NCI-H226 (cell line): ENCODE results near the gene PHF13.

Experiments used
- DNase-seq: peaks from one replicate; pipeline ENCODE4 v3.0.0-alpha.2; 2015

Gene PHF13

DNA sequence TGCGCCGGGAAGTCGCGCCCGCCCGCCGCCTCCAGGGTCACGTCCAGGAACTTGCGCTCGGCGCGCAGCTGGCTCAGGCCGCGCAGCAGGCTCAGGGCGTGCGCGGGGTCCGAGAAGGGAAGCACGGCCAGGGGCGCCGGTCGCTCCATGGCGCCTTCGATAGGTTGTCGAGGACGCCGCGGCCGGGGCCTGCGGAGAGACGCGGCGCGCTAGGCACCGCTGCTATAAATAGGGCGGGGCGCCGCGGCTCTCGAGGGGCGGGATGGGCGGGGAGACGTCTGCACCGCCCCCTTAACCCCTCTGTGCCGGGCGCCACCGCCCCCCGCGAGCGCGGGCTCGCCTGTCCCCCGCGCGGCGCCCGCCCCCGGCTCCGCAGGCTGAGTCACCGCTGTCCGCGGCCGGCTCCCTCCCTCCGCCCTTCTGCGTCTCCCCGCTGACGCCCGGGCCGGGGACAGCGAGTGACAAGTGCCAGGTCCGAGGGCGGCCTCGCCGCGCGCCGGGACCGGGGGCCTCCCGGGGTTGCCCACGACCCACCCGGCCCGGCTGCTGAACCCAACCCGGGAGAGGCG lies 10.8 kb upstream of the PHF13 start, which contains the start of gene KLHL21:
Gene KLHL21, minus strand, starts transcription at position 201 of the 569 bp plus-strand sequence. Its CDS starts 52 bp downstream, at position 149.
- peak; percentile 68 for DNase-seq

DNA sequence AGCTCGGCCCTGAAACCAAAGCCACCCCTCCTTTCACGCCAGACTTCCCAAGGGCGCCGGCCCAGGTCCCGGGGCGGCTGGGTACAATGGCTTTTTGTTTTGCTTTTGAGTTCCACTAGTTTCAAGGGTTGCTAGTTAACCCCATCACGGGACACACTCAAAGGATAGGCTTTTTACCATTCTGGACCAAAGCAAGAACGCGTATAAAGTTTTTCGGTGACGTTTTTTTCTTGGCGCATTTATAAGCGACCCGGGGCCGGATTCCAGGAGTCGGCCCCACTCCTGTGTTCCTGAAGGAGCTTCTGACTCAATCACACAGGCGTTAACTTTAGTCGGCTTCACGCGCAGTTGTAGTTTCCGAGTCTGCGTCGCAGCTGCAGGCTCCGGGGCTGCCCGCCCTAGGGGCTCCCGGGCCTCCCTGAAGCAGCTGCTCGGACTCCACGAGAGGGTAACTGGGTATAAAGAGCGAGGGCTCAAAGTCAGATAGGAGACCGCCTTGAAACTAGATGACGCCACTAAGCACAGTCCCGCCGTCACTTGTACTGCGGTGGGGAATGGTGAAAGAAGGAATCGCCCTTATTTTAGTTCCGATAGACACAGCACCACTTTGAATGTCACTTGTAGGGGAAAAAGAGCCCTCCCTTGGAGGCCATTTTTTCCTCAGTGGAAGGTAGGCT lies 10.2 kb upstream of the PHF13 start:
- DNase-seq = no peak

DNA sequence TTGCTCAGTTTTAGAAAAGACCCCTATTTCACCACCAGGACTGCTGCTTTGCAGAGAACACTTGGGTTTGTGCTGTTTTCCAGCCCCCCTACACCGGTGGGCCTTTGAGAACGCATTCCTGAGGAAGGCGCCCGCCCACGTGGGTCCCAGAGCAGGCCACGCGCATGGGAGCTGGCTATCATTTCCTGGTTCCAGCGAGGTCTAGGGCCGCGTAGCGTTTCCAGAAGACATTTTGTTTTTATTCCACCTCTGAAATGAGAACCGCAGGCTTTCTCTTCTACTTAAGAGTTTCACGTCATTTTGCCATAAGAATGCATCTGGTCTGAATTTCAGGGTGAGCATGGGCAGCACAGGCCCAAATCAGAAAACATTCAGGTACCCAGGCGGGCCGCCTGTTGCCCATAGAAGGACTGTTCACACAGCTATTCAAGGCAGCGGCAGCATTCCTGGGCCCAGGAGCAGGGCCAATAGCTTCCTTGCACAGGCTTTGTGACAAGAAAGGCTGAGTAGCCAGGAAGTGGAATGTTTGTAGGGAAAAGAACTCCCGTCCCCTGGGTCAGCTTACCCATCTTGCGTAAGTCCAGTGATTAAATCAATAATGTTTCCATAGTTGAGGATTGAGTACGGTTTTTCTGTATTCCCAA lies 9.5 kb upstream of the PHF13 start:
- DNase-seq = no peak

DNA sequence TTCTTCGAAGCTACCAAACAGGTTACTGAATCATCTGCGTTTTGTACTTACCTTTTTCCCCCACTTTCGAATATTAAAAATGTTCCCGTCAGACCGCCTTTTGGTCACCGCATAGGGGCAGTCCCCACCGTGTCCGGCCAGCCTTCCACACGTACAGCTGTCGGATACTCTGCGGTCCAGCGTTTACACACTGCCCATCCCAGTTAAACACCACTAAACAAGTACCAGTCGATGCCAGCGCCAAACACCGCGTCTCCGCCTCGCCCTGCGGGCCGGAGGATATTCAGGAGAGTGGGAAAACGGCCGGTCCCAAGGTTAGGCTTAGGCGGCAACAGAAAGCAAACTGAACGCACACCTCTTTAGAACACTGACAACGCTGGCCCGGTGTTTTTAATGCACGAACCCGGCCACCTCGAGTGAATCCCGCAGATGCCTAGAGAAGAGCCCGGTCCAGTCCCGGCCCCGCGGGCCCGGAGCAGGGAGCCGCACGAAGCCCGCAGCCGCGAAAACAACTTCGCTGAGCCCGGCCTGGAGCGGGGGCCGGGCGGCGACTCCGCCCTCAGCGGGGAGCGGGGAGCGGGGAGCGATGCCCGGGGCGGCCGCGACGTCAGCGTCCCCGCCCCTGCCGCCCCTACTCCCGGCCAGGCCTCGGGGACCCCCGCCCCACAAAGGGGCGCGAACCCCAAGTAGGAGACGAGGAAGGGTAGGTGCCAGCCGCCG lies 730 bp upstream of the PHF13 start:
- DNase-seq = peak; percentile 35

DNA sequence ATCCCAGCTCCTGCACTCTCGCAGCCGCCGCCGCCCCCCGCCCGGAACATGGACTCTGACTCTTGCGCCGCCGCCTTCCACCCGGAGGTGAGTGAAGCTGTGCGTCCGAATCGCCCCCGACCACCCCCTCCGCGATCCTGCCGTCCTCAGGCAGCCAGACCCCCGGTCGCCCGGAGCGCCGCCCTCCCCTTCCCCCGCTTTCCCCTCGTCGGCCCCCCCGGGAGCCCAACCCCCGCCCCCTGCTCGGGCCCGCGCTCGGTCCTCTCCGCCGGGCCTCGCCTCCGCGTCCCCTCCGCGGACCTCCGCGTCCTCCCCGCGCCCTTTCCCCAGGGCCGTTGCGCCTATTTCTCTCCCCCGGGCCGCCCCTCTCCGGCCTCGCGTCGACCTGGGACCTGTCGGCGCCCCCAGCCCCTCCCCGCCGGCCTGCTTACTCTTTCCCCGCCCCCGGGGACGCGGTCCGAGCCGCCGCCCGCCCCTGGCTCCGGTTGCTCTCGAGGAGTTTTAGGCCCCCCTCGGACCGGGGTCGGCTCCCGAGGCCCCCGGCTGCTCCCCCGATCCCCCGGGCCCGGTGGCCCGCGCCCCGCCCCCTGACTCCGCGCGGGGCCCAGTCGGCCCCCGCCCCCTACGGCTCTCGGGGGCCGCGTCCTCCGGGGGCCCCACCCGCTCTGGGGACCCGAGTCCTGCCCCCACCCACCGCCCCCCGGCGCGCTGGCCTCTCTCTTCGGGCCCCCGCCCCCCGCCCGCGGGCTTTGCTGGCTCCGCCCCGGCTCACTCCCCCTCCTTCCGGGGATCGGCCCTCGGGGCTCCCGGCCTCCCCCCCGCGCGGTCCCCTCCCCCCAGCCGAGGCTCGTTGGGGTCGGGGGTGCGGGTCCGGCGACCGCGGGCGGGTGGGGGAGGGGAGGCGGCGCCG lies 743 bp downstream of the PHF13 start:
- DNase-seq = no peak

DNA sequence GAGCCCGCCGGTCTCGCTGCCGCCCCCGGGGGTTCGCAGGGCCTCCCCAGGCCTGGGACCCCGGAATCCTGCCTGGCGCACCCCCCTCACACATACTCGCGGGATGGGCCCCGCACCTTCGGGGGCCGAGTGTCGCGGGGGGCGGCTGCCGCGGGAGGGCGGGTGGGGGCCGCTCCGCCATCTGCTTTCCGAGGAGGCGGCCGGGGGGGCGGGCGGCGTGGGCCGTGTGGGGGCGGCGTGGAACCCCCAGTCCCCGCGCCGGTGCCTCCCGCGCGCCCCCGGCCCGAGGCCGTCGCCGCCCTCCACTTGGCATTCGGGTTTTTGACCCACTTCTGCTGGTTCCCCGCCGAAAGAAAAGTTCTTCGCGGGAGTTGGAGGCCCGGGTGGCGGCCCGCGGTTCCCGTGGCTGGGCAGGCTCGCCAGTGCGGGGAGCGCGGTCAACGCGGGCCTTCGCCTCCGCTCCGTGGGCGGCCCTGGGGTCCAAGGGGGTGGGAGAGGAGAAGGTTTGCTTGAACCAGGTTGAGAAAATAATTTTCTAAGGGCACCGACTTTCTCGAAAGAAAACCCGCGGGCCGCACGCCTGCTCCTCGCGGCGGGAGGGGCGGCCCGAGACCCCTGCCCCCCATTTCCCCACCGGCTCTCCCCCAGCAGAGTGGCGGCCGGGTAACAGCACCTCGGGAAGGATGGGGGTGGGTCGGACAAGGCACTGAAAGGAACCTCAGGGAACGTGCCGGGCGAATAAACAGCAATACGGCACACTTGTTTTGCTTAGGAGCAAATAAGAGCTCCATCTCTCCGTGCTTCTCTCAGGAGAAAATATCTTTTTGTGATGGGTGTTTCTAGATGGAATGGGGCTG lies 1.6 kb downstream of the PHF13 start:
- DNase-seq = no peak

DNA sequence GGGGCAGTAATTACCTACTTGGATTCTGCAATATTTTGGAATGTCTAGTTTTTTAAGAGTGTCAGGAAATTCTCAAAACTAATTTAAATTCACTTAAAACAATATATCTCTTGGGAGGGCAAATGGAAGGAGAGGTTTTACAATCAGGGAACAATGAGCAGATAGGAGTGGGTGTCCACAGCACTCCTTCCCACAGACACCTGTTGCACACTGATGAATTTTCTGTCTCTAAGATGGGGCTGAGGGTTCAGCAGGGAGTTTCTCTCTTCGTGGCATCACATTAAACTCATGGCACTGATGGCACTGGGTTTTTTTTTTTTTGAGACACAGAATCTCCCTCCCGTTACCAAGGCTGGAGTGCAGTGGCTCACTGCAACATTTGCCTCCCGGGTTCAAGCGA lies 5.5 kb downstream of the PHF13 start:
- no peak for DNase-seq

DNA sequence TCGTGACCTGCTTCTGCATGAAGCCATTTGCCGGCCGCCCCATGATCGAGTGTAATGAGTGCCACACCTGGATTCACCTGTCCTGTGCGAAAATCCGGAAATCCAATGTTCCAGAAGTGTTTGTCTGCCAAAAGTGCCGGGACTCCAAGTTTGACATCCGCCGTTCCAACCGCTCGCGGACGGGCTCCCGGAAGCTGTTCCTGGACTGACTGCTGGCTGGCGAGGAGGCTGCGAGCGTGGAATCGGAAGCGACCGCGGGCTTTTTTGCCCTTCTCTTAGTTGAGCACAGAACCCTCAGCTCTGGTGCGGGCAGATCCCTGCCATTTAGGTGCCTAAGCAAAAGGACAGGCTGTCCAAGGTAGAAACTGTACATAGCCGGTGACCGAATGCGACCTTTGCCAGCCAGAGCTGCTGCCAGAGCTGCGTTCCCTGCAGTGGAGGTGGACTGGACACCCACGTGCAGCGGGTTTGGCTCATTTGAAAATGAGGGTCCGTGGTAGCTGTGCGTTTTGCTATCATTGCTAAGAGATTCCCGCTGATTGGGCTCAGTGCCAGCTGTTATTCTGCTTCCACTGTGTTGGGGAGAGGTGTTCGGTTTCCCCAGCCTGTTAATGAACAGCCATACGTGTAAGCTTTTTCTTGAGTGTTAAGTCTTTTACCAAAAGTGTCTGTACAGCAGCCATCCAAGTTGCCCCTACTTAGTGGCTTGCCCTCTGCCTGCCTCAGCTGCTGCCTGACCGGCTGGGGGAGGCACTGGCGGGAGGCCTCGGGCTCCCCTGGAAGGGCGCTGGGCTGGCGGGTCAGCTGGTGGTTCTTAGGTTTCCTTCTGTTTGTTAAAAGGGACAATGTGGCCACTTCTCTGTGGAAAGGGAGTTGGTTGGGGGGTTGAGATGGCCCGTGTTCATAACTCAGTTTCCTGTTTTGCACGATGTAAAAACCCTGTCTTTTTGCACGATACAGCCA lies 8.2 kb downstream of the PHF13 start:
- no peak for DNase-seq

DNA sequence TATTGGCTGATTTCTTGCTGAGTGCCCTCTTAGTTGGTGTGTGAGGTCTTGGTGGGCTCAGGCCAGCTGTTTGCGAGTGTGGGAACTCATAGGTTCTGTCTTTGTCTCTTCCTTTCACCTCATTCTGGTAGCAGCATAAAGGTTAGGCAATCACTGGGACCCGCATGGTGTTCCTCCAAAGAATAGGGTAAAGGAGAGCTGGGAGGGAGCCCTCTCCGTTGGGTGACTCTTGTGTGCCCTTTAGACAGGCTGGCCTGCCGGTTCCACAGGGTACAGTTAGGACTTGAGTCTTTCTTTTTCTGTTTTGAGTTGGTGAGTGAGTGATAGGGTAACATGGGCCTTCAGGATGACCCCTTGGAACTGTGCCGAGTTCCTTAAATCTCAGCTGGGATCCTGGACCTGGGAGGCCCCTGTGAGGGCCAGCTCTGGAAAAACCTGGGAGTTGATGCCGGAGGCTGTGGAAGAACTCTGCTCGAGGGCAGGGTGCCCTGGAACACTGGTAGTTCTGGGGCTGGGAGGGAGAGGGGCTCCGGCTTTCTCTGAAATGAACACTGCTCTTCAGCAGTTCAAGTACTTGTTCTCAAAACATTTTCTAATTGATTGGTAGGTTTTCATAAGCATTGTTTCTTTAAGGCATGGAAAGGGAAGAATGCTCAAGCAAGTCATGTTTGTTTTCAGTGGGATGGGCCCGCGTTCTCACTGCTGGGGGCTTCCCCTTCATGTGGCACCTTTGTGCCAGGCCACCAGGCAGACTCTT lies 9.0 kb downstream of the PHF13 start:
- DNase-seq = no peak

DNA sequence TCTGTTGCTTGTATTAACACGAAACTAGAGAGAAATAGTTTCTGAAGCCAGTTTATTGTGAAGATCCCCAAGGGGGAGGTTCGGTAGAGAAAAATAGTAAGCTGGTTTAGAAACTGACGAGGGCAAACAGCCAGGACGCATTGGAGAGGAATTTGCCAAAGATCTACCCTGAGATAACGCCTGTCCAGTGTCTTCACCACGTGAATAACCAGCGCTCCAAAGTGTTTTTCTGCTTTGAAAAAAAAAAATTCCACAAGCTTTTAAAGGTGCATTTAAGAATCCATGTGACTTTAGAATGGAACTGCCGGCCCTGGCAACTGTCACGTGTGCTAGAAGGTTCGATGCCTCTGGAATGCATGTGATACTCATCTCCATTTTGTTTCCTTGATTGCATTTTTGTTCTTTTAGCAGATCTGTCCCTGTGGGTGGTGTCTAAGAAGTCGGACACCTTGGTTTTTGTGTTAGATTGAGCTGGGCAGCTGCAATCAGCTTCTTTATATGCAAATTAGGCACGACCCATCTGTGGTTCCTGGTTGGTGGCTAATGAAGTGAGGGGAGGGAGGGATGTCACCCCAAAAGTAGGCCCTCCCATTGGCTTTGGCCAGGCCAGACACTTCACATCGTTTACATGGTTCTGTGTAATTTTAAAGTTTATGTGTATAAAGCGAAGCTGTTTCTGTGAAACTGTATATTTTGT lies 9.9 kb downstream of the PHF13 start:
- DNase-seq = no peak

DNA sequence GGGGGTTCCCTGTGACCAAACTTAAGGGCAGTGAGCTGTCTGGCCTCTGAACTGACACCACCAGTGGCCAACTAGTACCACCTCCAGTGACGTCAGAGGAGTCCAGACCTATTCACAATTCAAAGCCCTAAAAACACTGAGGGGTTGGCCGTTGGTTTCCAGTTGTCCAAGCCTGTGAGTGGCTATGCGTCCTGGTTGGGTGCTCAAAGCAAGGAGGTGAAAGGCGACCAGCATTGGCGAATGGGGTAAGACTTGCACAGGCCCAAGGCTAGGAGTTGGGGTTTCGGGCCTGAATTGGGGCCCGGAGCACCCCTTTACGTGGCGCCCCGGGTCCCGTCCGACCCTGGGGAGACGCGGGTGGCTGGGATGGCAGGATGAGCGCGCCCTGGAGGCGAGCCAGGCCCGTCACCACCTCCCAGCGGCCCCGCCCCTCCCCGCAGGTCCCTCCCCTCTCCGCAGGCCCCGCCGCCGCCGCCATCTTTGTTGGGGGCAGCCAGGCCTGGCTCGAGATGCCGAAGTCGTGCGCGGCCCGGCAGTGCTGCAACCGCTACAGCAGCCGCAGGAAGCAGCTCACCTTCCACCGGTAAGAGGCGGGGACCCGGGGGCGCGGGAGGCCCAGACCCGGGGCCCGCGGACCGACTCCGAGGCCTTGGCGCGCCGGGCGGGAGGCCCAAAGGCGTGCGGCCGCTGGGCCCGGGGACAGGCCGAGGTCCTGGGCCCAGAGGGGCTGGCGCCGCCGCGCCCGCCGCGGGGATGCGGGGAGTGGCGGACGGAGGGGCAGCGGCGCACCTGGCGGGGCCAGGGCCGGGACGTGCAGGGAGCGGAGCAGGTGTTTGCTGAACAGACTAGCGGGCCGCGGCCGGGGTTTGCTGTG lies 11.4 kb downstream of the PHF13 start, which contains the start of gene THAP3:
Gene THAP3, plus strand, starts transcription at position 159 of the 874 bp plus-strand sequence. Its CDS starts 351 bp downstream, at position 510.
- peak; percentile 80 for DNase-seq

DNA sequence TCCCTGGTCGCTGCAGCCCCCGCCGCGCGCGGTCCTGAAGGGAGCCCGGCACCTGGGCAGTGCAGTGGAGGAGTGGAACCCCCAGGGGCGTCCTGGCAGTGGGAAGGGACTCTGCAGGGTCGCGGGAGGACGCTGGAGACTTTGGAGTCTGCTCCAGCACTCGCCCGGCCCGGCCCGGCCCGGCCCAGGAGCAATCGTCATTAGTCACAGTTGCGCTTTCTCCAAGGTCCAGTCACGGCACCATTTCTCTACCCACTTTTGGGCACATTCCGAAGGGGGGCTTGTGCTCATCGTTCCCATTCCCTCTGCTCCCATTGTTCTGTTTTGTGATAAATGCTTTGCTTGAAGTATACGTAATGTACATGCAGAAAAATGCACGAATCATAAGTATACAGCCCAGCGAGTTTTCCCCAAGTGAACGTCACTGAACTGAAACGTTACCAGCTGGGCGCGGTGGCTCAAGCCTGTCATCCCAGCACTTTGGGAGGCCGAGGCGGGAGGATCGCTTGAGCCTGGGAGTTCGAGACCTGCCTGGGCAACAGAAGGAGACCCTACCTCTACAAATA lies 12.1 kb downstream of the PHF13 start:
- DNase-seq = peak; percentile 6

DNA sequence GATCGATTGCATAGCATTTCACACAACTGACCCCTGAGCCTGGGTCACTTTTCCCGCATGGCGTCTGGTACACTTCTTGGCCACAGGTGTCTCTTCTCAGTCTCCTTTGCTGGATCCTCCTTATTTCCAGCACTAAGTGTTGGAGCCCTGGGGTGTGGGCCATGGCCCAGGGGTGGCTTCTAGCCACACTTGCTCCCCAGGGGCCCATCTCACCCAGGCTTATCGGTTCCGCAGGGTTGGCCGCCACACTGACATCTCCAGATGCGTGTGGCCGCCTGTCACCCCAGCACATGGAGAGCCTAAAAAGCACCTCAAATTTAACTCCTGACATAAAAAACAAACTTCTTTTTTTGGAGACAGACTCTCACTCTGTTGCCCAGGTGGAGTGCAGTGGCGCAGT lies 13.5 kb downstream of the PHF13 start:
- DNase-seq = no peak

DNA sequence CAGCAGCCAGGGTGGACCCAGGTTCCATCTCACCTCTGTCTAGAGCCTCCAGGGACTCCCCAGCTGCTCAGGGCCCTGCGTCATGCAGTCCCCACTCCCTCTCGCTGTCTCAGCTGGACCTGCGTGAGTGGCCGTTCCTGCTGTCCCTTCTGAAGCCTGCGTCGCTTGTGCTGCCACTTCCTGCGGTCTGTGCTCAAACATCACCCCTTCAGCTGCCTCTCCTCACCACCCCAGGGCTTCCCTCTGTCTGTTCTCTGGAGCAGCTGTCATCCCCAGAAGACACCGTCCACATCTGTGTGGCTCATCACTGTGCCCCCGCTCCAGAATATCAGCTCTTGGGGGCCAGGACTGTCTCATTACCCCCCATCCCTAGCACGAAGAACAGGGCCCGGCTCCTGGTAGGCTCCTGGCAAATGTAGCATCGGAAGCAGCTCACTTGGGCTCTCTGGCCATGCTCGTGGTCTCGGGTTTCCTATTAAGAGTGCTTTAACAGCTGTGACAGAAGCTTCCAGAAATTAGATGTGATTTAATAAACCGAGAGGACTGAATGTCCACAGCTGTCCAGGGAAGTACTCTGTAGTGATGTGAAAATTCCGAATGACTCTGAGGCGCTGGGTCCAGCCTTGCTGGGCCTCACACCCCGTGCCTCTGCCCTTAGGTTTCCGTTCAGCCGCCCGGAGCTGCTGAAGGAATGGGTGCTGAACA lies 14.5 kb downstream of the PHF13 start:
- no peak for DNase-seq

DNA sequence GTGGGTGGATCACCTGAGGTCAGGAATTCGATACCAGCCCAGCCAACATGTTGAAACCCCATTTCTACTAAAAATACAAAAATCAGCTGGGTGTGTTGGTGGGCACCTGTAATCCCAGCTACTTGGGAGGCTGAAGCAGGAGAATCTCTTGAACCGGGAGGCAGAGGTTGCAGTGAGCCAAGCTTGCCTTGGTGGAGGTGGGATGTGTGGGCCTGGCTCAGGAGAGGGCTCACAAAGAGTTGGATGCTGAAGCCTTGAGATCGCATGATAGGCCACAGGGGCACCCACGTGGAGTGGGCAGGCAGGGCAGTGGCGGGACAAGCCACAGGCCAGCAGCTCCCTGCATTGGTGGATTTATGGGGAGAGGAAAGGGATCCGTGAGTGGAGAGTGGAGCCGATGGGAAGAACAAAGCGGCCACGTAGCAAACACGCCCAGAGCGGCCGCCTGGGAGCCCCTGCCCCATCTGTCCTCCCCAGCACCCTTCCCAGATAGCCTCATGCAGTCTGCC lies 15.5 kb downstream of the PHF13 start:
- no peak for DNase-seq

DNA sequence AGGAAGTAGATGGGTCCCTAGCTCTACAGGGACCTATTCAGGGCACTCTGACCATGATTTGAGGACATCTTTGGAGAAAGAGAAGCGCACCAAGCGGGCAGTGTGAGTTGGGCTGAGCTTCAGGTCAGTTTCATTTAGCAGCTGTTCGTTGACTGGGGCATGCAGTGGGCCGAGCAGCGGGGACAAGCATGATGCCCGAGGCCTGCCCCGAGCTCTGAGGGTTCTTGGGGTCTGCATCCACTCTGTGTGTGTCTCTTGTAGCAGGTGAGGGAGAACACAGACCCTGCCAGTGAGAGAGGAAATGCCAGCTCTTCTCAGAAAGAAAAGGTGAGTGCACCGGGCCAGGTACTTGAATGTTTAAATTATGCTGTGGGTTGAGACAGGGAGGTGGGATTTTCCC lies 16.5 kb downstream of the PHF13 start:
- DNase-seq = no peak

DNA sequence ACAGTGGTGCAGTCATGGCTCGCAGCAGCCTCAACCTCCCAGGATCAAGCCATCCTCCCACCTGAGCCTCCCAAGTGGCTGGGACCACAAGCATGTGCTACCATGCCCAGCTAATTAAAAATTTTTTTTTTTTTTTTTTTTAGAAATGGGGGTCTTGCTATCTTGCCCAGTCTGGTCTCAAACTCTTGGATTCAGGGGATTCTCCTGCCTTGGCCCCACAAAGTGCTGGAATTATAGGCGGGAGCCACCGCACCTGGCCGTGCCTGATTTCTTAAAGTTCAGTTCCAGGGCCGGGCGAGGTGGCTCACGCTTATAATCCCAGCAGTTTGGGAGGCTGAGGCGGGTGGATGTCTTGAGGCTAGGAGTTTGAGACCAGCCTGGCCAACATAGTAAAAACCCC lies 17.5 kb downstream of the PHF13 start:
- no peak for DNase-seq
